ENCODE measurements around the gene TGM3. TPM values are rescaled to one million over a fixed set of nuclear protein-coding genes. Genes with fewer than 3 reads are reported as not detected.

TGM3 gene
- total RNA-seq (not detected), polyA plus RNA-seq (under 1 TPM in 1 of 2 donors, not detected in 1; 0.04 TPM)
- long read RNA-seq, donor 1 = 0 reads
- long read RNA-seq, donor 2 = 0 reads
- long read RNA-seq, donor 3 = 0 reads

DNA sequence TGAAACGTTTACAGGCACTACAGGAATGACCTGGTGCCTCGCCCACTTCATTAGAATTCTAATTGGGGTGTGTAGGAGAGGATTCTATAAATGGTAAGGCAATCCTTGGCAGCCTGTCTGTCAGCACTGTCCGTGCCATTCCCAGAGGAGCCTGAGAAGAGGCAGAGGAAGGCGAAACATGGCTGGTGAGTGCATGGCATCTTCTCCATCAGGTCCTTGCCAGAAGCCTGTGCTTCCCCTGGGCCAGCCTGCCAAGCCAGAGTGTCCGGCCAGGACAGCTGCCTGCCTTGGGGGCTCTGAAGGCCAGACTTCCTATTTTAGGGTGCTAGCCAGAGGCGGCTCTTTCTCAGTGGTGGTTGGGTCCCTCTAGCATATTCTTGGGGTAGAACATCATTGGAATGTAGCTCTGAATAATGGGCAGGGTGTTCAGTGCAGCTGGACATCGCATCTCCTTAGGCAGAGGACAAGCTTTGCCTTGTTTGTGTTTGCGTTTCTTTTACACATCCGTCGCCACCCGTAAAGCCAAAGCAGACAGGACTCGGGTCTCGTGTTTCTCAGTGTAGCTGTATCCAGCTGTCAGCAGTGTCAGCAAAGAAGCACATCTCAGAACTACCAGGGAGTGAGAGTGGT lies at the start of gene TGM3:
TSS of gene TGM3 (plus strand) at position 116 of the 630 bp plus-strand sequence. CDS start at position 179, 63 bp downstream.
- H3K4me3 ChIP-seq = no peak within 1 kb of the TSS
- H3K4me1 ChIP-seq = peaks cover 0 to 25% (median 0%) of the 10 kb centered on the region in 12 donors
- no peaks in the 10 kb centered on the region for H3K9me3 ChIP-seq
- H3K27ac ChIP-seq = no peak within 1 kb of the TSS
- DNase-seq = no peak
- intact Hi-C loops (cut with DNase I) = no loop called here
- H3K36me3 ChIP-seq = no peaks in the 10 kb centered on the region
- 46 to 59% (median 50%) methylated on average over 12 to 13 of the region's 13 CpGs for WGBS, 4 donors
- peak in 1 of 4 donors; percentile 22 for ATAC-seq
- H3K27me3 ChIP-seq = peaks cover 0 to 12% (median 0%) of the 10 kb centered on the region in 9 donors
- TF ChIP-seq POLR2A (IDR thresholded peaks at IDR 0.05) = no peak
- TF ChIP-seq, protein P1, sequence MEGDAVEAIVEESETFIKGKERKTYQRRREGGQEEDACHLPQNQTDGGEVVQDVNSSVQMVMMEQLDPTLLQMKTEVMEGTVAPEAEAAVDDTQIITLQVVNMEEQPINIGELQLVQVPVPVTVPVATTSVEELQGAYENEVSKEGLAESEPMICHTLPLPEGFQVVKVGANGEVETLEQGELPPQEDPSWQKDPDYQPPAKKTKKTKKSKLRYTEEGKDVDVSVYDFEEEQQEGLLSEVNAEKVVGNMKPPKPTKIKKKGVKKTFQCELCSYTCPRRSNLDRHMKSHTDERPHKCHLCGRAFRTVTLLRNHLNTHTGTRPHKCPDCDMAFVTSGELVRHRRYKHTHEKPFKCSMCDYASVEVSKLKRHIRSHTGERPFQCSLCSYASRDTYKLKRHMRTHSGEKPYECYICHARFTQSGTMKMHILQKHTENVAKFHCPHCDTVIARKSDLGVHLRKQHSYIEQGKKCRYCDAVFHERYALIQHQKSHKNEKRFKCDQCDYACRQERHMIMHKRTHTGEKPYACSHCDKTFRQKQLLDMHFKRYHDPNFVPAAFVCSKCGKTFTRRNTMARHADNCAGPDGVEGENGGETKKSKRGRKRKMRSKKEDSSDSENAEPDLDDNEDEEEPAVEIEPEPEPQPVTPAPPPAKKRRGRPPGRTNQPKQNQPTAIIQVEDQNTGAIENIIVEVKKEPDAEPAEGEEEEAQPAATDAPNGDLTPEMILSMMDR (IDR thresholded peaks at IDR 0.05) = no peak

- no peak overlapping the region for H3K4me3 ChIP-seq
- ATAC-seq (no peak), DNase-seq (no peak)
- no peaks in the 10 kb centered on the region for H3K9me3 ChIP-seq
- H3K27ac ChIP-seq = no peak overlapping the region
- WGBS, 4 donors = 53 to 62% (median 54%) methylated on average over 3 of the region's 3 CpGs
- intact Hi-C loops (cut with DNase I) = no loop called here
- TF ChIP-seq, protein P1 (IDR thresholded peaks at IDR 0.05) = no peak
- no peak for TF ChIP-seq POLR2A (IDR thresholded peaks at IDR 0.05)
- peaks cover 0 to 58% (median 0%) of the 10 kb centered on the region in 9 donors for H3K27me3 ChIP-seq
- H3K4me1 ChIP-seq = no peaks in the 10 kb centered on the region
- H3K36me3 ChIP-seq = no peaks in the 10 kb centered on the region
These were observed 49.7 kb upstream of the TGM3 start for GRCh38 chr20:2246069-2246491.

DNA sequence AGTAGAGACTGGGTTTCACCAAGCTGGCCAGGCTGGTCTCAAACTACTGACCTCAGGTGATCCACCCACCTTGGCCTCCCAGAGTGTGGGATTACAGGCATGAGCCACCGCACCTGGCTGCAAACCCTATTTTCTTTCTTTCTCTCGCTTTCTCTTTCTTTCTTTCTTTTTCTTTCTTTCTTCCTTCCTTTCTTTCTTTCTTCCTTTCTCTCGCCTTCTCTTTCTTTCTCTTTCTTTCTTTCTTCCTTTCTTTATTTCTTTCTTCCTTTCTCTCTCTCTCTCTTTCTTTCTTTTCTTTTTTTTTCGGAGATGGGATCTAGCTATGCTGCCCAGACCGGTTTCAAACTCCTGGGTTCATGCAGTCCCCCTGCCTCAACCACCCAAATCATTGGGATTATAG lies 47.0 kb upstream of the TGM3 start:
- H3K4me1 ChIP-seq = peaks cover 0 to 12% (median 0%) of the 10 kb centered on the region in 12 donors
- H3K36me3 ChIP-seq = no peaks in the 10 kb centered on the region
- TF ChIP-seq, protein P1 (IDR thresholded peaks at IDR 0.05) = no peak
- no peak for TF ChIP-seq POLR2A (IDR thresholded peaks at IDR 0.05)
- no peaks in the 10 kb centered on the region for H3K9me3 ChIP-seq
- H3K27me3 ChIP-seq = peaks cover 0 to 43% (median 0%) of the 10 kb centered on the region in 9 donors
- H3K27ac ChIP-seq = no peak overlapping the region
- no peak for ATAC-seq
- 74 to 94% (median 89%) methylated on average over 5 of the region's 5 CpGs for WGBS, 4 donors
- intact Hi-C loops (cut with DNase I) = no loop called here
- no peak for DNase-seq
- no peak overlapping the region for H3K4me3 ChIP-seq

DNA sequence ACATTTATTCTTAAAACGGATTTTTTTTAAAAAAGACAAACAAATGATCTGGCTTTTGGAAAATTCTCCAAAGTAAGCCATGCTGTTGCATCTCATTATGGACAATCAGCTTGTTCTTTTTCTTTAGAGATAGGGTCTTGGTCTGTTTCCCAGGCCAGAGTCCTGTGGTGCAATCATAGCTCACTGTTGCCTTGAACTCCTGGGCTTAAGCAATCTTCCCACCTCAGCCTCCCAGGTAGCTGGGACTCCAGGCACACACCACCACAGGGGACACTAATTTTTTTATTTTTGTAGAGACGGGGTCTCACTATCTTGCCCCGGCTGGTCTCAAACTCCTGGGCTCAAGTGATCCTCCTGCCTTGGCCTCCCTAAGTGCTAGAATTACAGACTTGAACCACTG lies 45.9 kb upstream of the TGM3 start:
- no peak for TF ChIP-seq POLR2A (IDR thresholded peaks at IDR 0.05)
- TF ChIP-seq, protein P1 (IDR thresholded peaks at IDR 0.05) = no peak
- Histone ChIP-seq H3K9me3 (no peaks in the 10 kb centered on the region), H3K36me3 (no peaks in the 10 kb centered on the region), H3K4me3 (no peak overlapping the region), H3K27me3 (peaks cover 0 to 33% (median 0%) of the 10 kb centered on the region in 9 donors), H3K4me1 (peaks cover 0 to 12% (median 0%) of the 10 kb centered on the region in 12 donors), H3K27ac (no peak overlapping the region)
- intact Hi-C loops (cut with DNase I) = no loop called here
- DNase-seq (no peak), ATAC-seq (no peak)
- WGBS, 4 donors = 40 to 80% (median 74%) methylated on average over 3 of the region's 3 CpGs
